Tibial artery (tissue), 4 donors: Measurements from ENCODE around the gene BCL2L15.

Experiments
- DNase-seq, 2 donors: peaks; one replicate each; pipeline ENCODE4 v3.0.0-alpha.2; 2019
- H3K27ac ChIP-seq, 2 donors: fragments of 200-600 bp; sonication (generic) in 1 of 2; 1 replicate in 1 of 2; 2 replicates in 1 of 2; pipeline ENCODE4 v1.5.1; 2018 to 2019; ENCODE audit warnings: mild to moderate bottlenecking in 1 of 2
- H3K27me3 ChIP-seq, 2 donors: fragments of 200-600 bp; sonication (generic) in 1 of 2; one replicate each; pipeline versions ENCODE4 v1.5.1 to v1.6.0; 2016 to 2019
- H3K36me3 ChIP-seq, 3 donors: fragments of 200-600 bp; sonication (generic) in 2 of 3; one replicate each; pipeline ENCODE4 v1.5.1; 2016 to 2019; ENCODE audit warnings: mild to moderate bottlenecking in 2 of 3
- H3K4me1 ChIP-seq, 4 donors: fragments of 200-600 bp; sonication (generic) in 2 of 4; 1 replicate in 3 of 4; 2 replicates in 1 of 4; pipeline ENCODE4 v1.5.1; 2016 to 2019
- H3K4me3 ChIP-seq, 2 donors: fragments of 200-600 bp; sonication (generic) in 1 of 2; 1 replicate in 1 of 2; 2 replicates in 1 of 2; pipeline ENCODE4 v1.5.1; 2018 to 2019; ENCODE audit warnings: mild to moderate bottlenecking in 2 of 2
- H3K9me3 ChIP-seq, 3 donors: fragments of 200-600 bp; sonication (generic) in 1 of 3; one replicate each; pipeline ENCODE4 v1.5.1; 2016 to 2019
- CTCF ChIP-seq, 2 experiments: fragments of 200-600 bp in 1 of 2; fragments of 450-650 bp in 1 of 2; IDR thresholded peaks; one replicate each; pipeline ENCODE4 v1.5.1; 2017 to 2019; ENCODE audit warnings: antibody characterized with exemption in 2 of 2, mild to moderate bottlenecking in 1 of 2, moderate library complexity in 1 of 2
- intact Hi-C: fragments of 100-400 bp; cut with DNase I; formaldehyde crosslinking; loops from one replicate; pipeline ENCODE4 v1.15.0; 2023; ENCODE audit warnings: low total_unique reads

BCL2L15 gene

GRCh38 chr1:113934006-113934405, 46.6 kb upstream of the BCL2L15 start:
- Histone ChIP-seq H3K27me3 (no peaks in the 10 kb centered on the region), H3K9me3 (no peaks in the 10 kb centered on the region), H3K27ac (no peak overlapping the region), H3K36me3 (no peaks in the 10 kb centered on the region), H3K4me3 (no peak overlapping the region), H3K4me1 (peaks cover 0 to 80% (median 23%) of the 10 kb centered on the region in 4 donors)
- DNase-seq = no peak
- intact Hi-C loops = loop anchor here (10.0 kb wide), 1 partner anchor 99 kb away; no protein-coding TSS in a partner anchor
- no peak for TF ChIP-seq CTCF (IDR thresholded peaks at IDR 0.05)

- Histone ChIP-seq H3K36me3 (no peaks in the 10 kb centered on the region), H3K4me1 (peaks cover 0 to 72% (median 27%) of the 10 kb centered on the region in 4 donors), H3K27ac (peak overlapping the region; percentile 98), H3K4me3 (peak overlapping the region; percentile 79 to 97), H3K9me3 (no peaks in the 10 kb centered on the region), H3K27me3 (no peaks in the 10 kb centered on the region)
- DNase-seq = no peak
- intact Hi-C loops = loop anchor here (10.0 kb wide), 1 partner anchor 97 kb away; no protein-coding TSS in a partner anchor
- no peak for TF ChIP-seq CTCF (IDR thresholded peaks at IDR 0.05)
These were observed 44.1 kb upstream of the BCL2L15 start for GRCh38 chr1:113931451-113931851.

- peaks cover 0 to 63% (median 27%) of the 10 kb centered on the region in 4 donors for H3K4me1 ChIP-seq
- no peak for TF ChIP-seq CTCF (IDR thresholded peaks at IDR 0.05)
- DNase-seq = no peak
These were observed 43.2 kb upstream of the BCL2L15 start for GRCh38 chr1:113930499-113931161.

GRCh38 chr1:113929750-113930498, 42.5 kb upstream of the BCL2L15 start:
- intact Hi-C loops = loop anchor here (1.0 to 10.0 kb wide), 2 partner anchors 25 to 95 kb away; partner anchors contain the start of gene DCLRE1B
- H3K4me1 ChIP-seq = peaks cover 0 to 57% (median 27%) of the 10 kb centered on the region in 4 donors

More at GRCh38 chr1:113930499-113931161, 43.2 kb upstream of the BCL2L15 start:
- no peaks in the 10 kb centered on the region for H3K27me3 ChIP-seq
- intact Hi-C loops = loop anchor here (10.0 kb wide), 1 partner anchor 96 kb away; no protein-coding TSS in a partner anchor
- H3K36me3 ChIP-seq = no peaks in the 10 kb centered on the region
- peak overlapping the region; percentile 79 to 97 for H3K4me3 ChIP-seq
- no peaks in the 10 kb centered on the region for H3K9me3 ChIP-seq
- H3K27ac ChIP-seq = peak overlapping the region; percentile 98

More at GRCh38 chr1:113929750-113930498, 42.5 kb upstream of the BCL2L15 start:
- DNase-seq = peak; percentile 41 to 74
- Histone ChIP-seq H3K27me3 (no peaks in the 10 kb centered on the region), H3K9me3 (no peaks in the 10 kb centered on the region), H3K36me3 (no peaks in the 10 kb centered on the region), H3K27ac (peak overlapping the region; percentile 98), H3K4me3 (peak overlapping the region; percentile 79 to 97)
- no peak for TF ChIP-seq CTCF (IDR thresholded peaks at IDR 0.05)
